Body of pancreas (tissue), 4 donors: Measurements from ENCODE around the gene JMJD4. TPM values are rescaled to one million over a fixed set of nuclear protein-coding genes. Genes with fewer than 3 reads are reported as not detected.
A peak's percentile ranks its signal among the peaks of the same experiment; 100 is the strongest.

Source experiments
- ATAC-seq: fragments of 150-250 bp; one replicate; pipeline ENCODE4 v1.9.1; 2016
- DNase-seq, 4 donors: peaks; one replicate each; pipeline ENCODE4 v3.0.0-alpha.2; 2019
- H3K27ac ChIP-seq, 4 donors: fragments of 200-600 bp; sonication (generic); 1 replicate in 3 of 4; 2 replicates in 1 of 4; pipeline versions ENCODE4 v1.5.1 to v1.6.1; 2016 to 2019; ENCODE audit warnings: mild to moderate bottlenecking in 1 of 4, mixed read lengths in 1 of 4, moderate library complexity in 1 of 4
- H3K27me3 ChIP-seq, 2 donors: fragments of 200-600 bp; sonication (generic); one replicate each; pipeline ENCODE4 v1.6.0; 2016; ENCODE audit warnings: mild to moderate bottlenecking in 1 of 2
- H3K36me3 ChIP-seq, 2 donors: fragments of 200-600 bp; sonication (generic); replicated peaks in 1 of 2; 2 replicates each; pipeline ENCODE4 v1.5.1; 2016; ENCODE audit warnings: low read depth in 2 of 2; ENCODE audit not compliant: insufficient read depth in 1 of 2
- H3K4me1 ChIP-seq: fragments of 200-600 bp; sonication (generic); one replicate; pipeline ENCODE4 v1.6.0; 2016
- H3K4me3 ChIP-seq, 2 donors: fragments of 200-600 bp; sonication (generic); 1 replicate in 1 of 2; 2 replicates in 1 of 2; pipeline ENCODE4 v1.5.1; 2016 to 2019
- H3K9me3 ChIP-seq, 3 donors: fragments of 200-600 bp; sonication (generic); 1 replicate in 2 of 3; 2 replicates in 1 of 3; pipeline ENCODE4 v1.5.1; 2016
- CTCF ChIP-seq, 7 experiments: fragments of 450-650 bp in 4 of 7; fragments of 200-600 bp in 3 of 7; sonication (generic) in 3 of 7; IDR thresholded peaks; one replicate each; pipeline ENCODE4 v1.5.1; 2016 to 2019; ENCODE audit warnings: antibody characterized with exemption in 7 of 7
- POLR2A ChIP-seq, 3 donors: fragments of 450-650 bp; IDR thresholded peaks; one replicate each; pipeline ENCODE4 v1.6.1; 2016; ENCODE audit warnings: antibody characterized with exemption in 3 of 3, mild to moderate bottlenecking in 2 of 3
- WGBS, 2 donors: methylation state at CpG; one replicate each; pipeline ENCODE4 v1.1.5; 2017; 5-methylcytosine and 5-hydroxymethylcytosine counted together
- intact Hi-C: fragments of 100-400 bp; cut with DNase I; formaldehyde crosslinking; loops from one replicate; pipeline ENCODE4 v1.15.1; 2023
- total RNA-seq, 2 donors: library from RNA; depleted of rRNA; stranded (reverse); fragments of >200 nt; gene quantifications; one replicate each; pipeline ENCODE4 v1.1.0, GENCODE V29; 2016

JMJD4 gene
- total RNA-seq, 2 donors from 2014 or later, result 13.2 to 15.3 TPM

- TF ChIP-seq CTCF (IDR thresholded peaks at IDR 0.05) (no peak), POLR2A (IDR thresholded peaks at IDR 0.05) (no peak)
- 72 to 74% methylated on average over 4 of the region's 4 CpGs for WGBS, 2 donors
- Histone ChIP-seq H3K27me3 (no peaks in the 10 kb centered on the region), H3K4me3 (no peak overlapping the region), H3K27ac (no peak overlapping the region), H3K4me1 (peaks cover 11% of the 10 kb centered on the region), H3K36me3 (peaks cover 0 to 10% of the 10 kb centered on the region in 2 donors), H3K9me3 (no peaks in the 10 kb centered on the region)
- ATAC-seq (no peak), DNase-seq (no peak)
- intact Hi-C loops, result no loop called here
These were observed 19.9 kb upstream of the JMJD4 start for GRCh38 chr1:227754958-227755357.

- WGBS, 2 donors, result 61 to 64% methylated on average over 7 of the region's 7 CpGs
- no peak for DNase-seq
- peaks cover 0 to 3% of the 10 kb centered on the region in 2 donors for H3K36me3 ChIP-seq
These were observed 19.1 kb upstream of the JMJD4 start for GRCh38 chr1:227753999-227754711.

DNA sequence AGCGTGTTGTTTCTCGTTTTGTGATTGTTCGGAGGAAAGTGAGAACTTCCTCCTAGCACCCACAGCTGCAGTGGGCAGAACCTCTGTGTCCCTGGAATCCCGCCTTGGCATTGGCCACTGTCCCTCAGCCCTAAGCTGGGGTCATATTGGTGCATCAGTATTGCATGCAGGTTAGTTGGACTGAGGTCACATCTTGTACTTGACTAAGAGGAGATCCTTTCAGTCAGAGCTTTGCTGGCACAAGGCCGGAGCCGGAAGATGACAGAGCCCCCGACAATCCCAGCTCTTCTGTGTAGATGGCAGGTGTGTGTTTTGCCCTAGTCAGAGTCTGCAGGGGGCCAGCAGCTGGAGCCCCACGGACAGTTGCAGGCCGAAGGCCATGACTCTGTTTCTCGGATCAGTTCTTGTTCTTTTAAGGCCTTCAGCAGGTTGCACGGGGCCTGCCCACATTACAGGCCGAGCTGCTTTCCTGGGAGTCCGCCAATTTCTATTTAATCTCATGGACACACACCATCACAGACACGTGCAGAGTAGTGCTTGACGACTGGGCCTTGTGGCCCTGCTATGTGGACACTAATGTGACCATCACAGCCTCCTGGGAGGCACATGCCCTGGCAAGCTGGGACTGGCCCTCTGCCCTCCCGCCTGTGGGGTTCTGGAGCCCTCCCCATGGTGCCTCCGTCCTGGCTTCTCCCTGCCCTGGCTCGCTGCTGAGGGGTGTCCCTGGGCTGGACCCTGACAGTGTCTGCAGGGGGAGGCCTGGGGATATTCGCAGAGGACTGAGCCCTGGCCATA is 15.0 kb upstream of the JMJD4 start:
- DNase-seq (no peak), ATAC-seq (no peak)
- Histone ChIP-seq H3K27ac (no peak overlapping the region), H3K4me3 (no peak overlapping the region), H3K27me3 (no peaks in the 10 kb centered on the region), H3K9me3 (no peaks in the 10 kb centered on the region), H3K4me1 (peaks cover 11% of the 10 kb centered on the region), H3K36me3 (peaks cover 0 to 4% of the 10 kb centered on the region in 2 donors)
- WGBS, 2 donors, result 78 to 84% methylated on average over 17 to 19 of the region's 19 CpGs
- intact Hi-C loops, result no loop called here
- no peak for TF ChIP-seq CTCF (IDR thresholded peaks at IDR 0.05)
- TF ChIP-seq POLR2A (IDR thresholded peaks at IDR 0.05), result no peak

More at GRCh38 chr1:227753999-227754711, 19.1 kb upstream of the JMJD4 start:
- peak; percentile 27 for ATAC-seq
- TF ChIP-seq POLR2A (IDR thresholded peaks at IDR 0.05) (no peak), CTCF (IDR thresholded peaks at IDR 0.05) (no peak)
- intact Hi-C loops, result no loop called here
- H3K27me3 ChIP-seq, result no peaks in the 10 kb centered on the region
- no peaks in the 10 kb centered on the region for H3K9me3 ChIP-seq
- H3K4me3 ChIP-seq, result no peak overlapping the region
- no peak overlapping the region for H3K27ac ChIP-seq
- H3K4me1 ChIP-seq, result peaks cover 11% of the 10 kb centered on the region

GRCh38 chr1:227749225-227749624 is 14.1 kb upstream of the JMJD4 start:
- WGBS, 2 donors, result 90 to 91% methylated on average over 7 of the region's 7 CpGs
- DNase-seq, result no peak
- H3K27ac ChIP-seq, result no peak overlapping the region

More at GRCh38 chr1:227749225-227749624, 14.1 kb upstream of the JMJD4 start:
- Histone ChIP-seq H3K27me3 (no peaks in the 10 kb centered on the region), H3K9me3 (no peaks in the 10 kb centered on the region), H3K36me3 (peaks cover 0 to 4% of the 10 kb centered on the region in 2 donors), H3K4me1 (peaks cover 7% of the 10 kb centered on the region), H3K4me3 (no peak overlapping the region)
- no peak for TF ChIP-seq POLR2A (IDR thresholded peaks at IDR 0.05)
- TF ChIP-seq CTCF (IDR thresholded peaks at IDR 0.05), result no peak
- no peak for ATAC-seq
- intact Hi-C loops, result no loop called here
